GM13976 (cell line): ENCODE measurements around the gene RBMS1.

Experiments used
- DNase-seq: peaks from one replicate; pipeline ENCODE4 v3.0.0; 2012; ENCODE audit warnings: low spot score
- CTCF ChIP-seq: IDR thresholded peaks from 2 replicates; pipeline ENCODE4 v1.5.1; 2012; ENCODE audit warnings: borderline replicate concordance, mild to moderate bottlenecking; ENCODE audit not compliant: insufficient read depth; ENCODE audit errors: extremely low read depth, missing control alignments, control extremely low read depth
- in situ Hi-C: fragments of 300-500 bp; cut with MboI; formaldehyde crosslinking; loops from one replicate; pipeline ENCODE4 v1.12.0; 2022; ENCODE audit warnings: low sequenced_read_pairs, mixed read lengths, inconsistent platforms; ENCODE audit not compliant: unreplicated experiment

Gene RBMS1

GRCh38 chr2:160324917-160325316 lies 168.7 kb downstream of the RBMS1 start:
- TF ChIP-seq CTCF, result no peak
- DNase-seq, result no peak
- in situ Hi-C loops, result loop anchor here (25.0 kb wide), 1 partner anchor 637 kb away; no protein-coding TSS in a partner anchor

GRCh38 chr2:160324161-160324800 lies 169.3 kb downstream of the RBMS1 start:
- peak; percentile 17 for DNase-seq
- in situ Hi-C loops, result no loop called here
- TF ChIP-seq CTCF, result peak; percentile 46

- in situ Hi-C loops, result no loop called here
- peak; percentile 5 for DNase-seq
- TF ChIP-seq CTCF, result no peak
These were observed 171.3 kb downstream of the RBMS1 start for GRCh38 chr2:160322320-160322719.

GRCh38 chr2:160321006-160321405 lies 172.6 kb downstream of the RBMS1 start:
- TF ChIP-seq CTCF, result no peak
- DNase-seq, result no peak
- in situ Hi-C loops, result no loop called here

- in situ Hi-C loops, result no loop called here
- DNase-seq, result no peak
- TF ChIP-seq CTCF, result no peak
These were observed 173.9 kb downstream of the RBMS1 start for GRCh38 chr2:160319700-160320099.

- no peak for TF ChIP-seq CTCF
- no peak for DNase-seq
- in situ Hi-C loops, result no loop called here
These were observed 175.4 kb downstream of the RBMS1 start for GRCh38 chr2:160318218-160318617.
